Calu3 (cell line): Measurements from ENCODE around the gene FUT6. TPM values are rescaled to one million over a fixed set of nuclear protein-coding genes. Genes with fewer than 3 reads are reported as not detected.
"Not testable (repeated sequence)": the region's sequence is repeated elsewhere in the genome, so short reads cannot be mapped to it uniquely, and the experiment has no call there.

Experiments used
- BruUV-seq: library from RNA; stranded (reverse); fragments of 400-500 nt; replicated peaks from 2 replicates; lab custom pipeline; 2021; lab: Mats Ljungman, UMichigan
- CTCF ChIA-PET: fragments of 300-600 bp; sonication (Branson Sonifier 250); formaldehyde crosslinking; loops from one replicate; lab custom pipeline; 2022; ENCODE audit warnings: antibody characterized with exemption; lab: Charles Lee
- DNase-seq: peaks from one replicate; pipeline ENCODE4 v3.0.0; 2022
- H3K27ac Mint-ChIP-seq: one replicate; pipeline ENCODE4 v1.8.0; 2022; ENCODE audit warnings: mixed read lengths; ENCODE audit not compliant: unreplicated experiment
- H3K27me3 Mint-ChIP-seq: one replicate; pipeline ENCODE4 v1.8.0; 2022; ENCODE audit warnings: mixed read lengths; ENCODE audit not compliant: unreplicated experiment
- H3K36me3 Mint-ChIP-seq: one replicate; pipeline ENCODE4 v1.8.0; 2022; ENCODE audit warnings: mild to moderate bottlenecking, moderate library complexity, mixed read lengths; ENCODE audit not compliant: insufficient read depth, unreplicated experiment
- H3K4me1 Mint-ChIP-seq: one replicate; pipeline ENCODE4 v1.8.0; 2022; ENCODE audit warnings: mild to moderate bottlenecking, low read depth, mixed read lengths; ENCODE audit not compliant: unreplicated experiment
- H3K4me3 Mint-ChIP-seq: one replicate; pipeline ENCODE4 v1.8.0; 2022; ENCODE audit warnings: mild to moderate bottlenecking, low read depth, moderate library complexity, mixed read lengths; ENCODE audit not compliant: unreplicated experiment
- H3K9me3 Mint-ChIP-seq: one replicate; pipeline ENCODE4 v1.8.0; 2022; ENCODE audit warnings: low read depth, mixed read lengths; ENCODE audit not compliant: unreplicated experiment
- intact Hi-C: fragments of 100-400 bp; cut with micrococcal nuclease; formaldehyde crosslinking; loops from one replicate; pipeline ENCODE4 v1.10.0; 2022; ENCODE audit not compliant: unreplicated experiment
- total RNA-seq: library from RNA; stranded (reverse); gene quantifications from 2 replicates; pipeline ENCODE4 v1.2.3, GENCODE V29; 2022
- TF ChIP-seq, protein P1 (sequence below): fragments of 200-600 bp; IDR thresholded peaks from one replicate; pipeline ENCODE4 v1.8.0; 2022; ENCODE audit warnings: antibody characterized with exemption; ENCODE audit not compliant: unreplicated experiment

The FUT6 gene
- total RNA-seq, 1 experiment from 2014 or later = 1.8 TPM

DNA sequence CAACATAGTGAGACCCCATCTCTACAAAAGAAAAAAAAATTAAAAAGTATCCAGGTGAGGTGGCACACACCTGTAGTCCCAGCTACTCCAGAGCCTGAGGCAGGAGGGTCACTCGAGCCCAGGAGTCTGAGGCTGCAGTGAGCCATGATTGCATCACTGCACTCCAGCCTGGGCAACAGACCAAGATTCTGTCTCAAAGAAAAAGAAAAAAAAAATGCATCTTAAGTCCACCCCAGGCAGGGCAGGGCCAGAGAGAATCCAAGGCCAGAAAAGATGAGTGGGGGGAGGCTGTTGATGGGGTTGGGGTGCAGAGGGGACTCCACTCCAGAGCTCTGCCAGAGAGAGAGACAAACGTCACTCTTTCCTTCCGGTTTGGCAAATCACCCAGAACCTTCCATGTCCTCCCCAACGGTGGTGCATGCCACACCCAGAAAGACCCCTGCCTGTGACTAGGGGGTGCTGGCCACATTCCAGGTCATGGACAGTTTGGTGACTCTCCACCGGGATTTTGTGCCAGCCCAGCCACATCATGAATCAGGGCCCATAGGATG, 11.3 kb upstream of the FUT6 start:
- intact Hi-C loops = no loop called here

DNA sequence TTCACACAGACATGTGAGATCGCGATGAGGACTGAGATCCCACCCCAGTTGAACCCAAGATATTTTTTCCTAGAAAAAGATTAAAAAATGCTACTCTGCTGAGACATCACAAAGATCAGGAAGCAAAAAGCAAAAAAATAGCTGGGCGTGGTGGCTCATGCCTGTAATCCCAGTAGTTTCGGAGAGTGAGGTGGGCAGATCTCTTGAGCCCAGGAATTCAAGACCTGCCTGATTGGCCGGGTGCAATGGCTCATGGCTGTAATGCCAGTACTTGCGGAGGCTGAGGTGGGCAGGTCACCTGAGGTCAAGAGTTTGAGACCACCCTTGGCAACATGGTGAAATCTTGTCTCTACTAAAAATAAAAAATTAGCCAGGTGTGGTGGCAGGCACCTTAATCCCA, 10.7 kb upstream of the FUT6 start:
- TF ChIP-seq, protein P1, sequence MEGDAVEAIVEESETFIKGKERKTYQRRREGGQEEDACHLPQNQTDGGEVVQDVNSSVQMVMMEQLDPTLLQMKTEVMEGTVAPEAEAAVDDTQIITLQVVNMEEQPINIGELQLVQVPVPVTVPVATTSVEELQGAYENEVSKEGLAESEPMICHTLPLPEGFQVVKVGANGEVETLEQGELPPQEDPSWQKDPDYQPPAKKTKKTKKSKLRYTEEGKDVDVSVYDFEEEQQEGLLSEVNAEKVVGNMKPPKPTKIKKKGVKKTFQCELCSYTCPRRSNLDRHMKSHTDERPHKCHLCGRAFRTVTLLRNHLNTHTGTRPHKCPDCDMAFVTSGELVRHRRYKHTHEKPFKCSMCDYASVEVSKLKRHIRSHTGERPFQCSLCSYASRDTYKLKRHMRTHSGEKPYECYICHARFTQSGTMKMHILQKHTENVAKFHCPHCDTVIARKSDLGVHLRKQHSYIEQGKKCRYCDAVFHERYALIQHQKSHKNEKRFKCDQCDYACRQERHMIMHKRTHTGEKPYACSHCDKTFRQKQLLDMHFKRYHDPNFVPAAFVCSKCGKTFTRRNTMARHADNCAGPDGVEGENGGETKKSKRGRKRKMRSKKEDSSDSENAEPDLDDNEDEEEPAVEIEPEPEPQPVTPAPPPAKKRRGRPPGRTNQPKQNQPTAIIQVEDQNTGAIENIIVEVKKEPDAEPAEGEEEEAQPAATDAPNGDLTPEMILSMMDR = no peak
- DNase-seq = no peak
- Mint-ChIP-seq H3K4me3 (no peak overlapping the region), H3K9me3 (no peaks in the 10 kb centered on the region), H3K4me1 (peaks cover 18% of the 10 kb centered on the region), H3K36me3 (peaks cover 11% of the 10 kb centered on the region), H3K27me3 (peaks cover 12% of the 10 kb centered on the region), H3K27ac (no peak overlapping the region)
- CTCF ChIA-PET = interaction anchor here (0.6 to 1.2 kb wide), 2 partner anchors 47 to 113 kb away, joined by 4 read pairs; no protein-coding TSS in a partner anchor
- intact Hi-C loops = no loop called here
- TSS peak; percentile 75 for BruUV-seq

More for the DNA sequence above, 11.3 kb upstream of the FUT6 start:
- Mint-ChIP-seq H3K4me1 (peaks cover 18% of the 10 kb centered on the region), H3K27me3 (peaks cover 12% of the 10 kb centered on the region), H3K9me3 (no peaks in the 10 kb centered on the region), H3K36me3 (peaks cover 11% of the 10 kb centered on the region), H3K4me3 (no peak overlapping the region), H3K27ac (no peak overlapping the region)
- TF ChIP-seq, protein P1 = no peak
- no TSS peak for BruUV-seq
- DNase-seq = peak; percentile 47
- CTCF ChIA-PET = interaction anchor here (0.6 to 1.3 kb wide), 4 partner anchors 19 to 114 kb away, joined by 3 to 4 read pairs (median 4); no protein-coding TSS in a partner anchor

DNA sequence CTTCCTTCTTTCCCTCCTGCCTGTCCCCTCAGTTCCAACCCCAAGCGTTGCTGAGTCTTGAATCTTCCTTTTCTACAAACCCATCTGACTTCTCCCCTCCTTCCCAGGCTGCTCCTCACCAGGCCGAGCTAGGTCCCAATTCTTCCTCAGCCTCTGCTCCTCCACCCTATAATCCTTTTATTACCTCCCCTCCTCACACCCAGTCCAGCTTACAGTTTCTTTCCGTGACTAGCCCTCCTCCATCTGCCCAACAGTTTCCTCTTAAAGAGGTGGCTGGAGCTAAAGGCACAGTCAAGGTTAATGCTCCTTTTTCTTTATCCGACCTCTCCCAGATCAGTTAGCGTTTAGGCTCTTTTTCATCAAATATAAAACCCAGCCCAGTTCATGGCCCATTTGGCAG, 9.1 kb upstream of the FUT6 start:
- H3K4me3 Mint-ChIP-seq, H3K27ac Mint-ChIP-seq, CTCF ChIA-PET, intact Hi-C loops, DNase-seq, H3K9me3 Mint-ChIP-seq, BruUV-seq: not testable (repeated sequence)
- H3K36me3 Mint-ChIP-seq = peaks cover 11% of the 10 kb centered on the region
- H3K27me3 Mint-ChIP-seq = peaks cover 12% of the 10 kb centered on the region
- peaks cover 18% of the 10 kb centered on the region for H3K4me1 Mint-ChIP-seq

DNA sequence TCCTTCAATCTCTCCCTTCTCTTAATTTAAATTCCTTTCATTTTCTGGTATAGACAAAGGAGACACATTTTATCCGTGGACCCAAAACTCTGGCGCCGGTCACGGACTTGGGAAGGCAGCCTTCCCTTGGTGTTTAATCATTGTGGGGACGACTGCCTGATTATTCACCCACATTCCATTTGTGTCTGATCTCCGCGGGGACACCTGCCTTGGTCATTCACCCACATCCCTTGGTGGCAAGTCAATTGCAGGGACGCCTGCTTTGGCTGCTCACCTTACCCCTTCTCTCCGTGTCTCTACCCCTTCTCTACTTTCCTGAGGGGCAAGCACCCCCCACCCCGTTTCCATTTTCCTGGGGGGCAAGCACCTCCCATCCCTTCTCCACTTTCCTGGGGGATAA, 8.3 kb upstream of the FUT6 start:
- Mint-ChIP-seq H3K4me1 (peaks cover 18% of the 10 kb centered on the region), H3K36me3 (peaks cover 11% of the 10 kb centered on the region)
- H3K4me3 Mint-ChIP-seq, H3K27me3 Mint-ChIP-seq, intact Hi-C loops, BruUV-seq, H3K9me3 Mint-ChIP-seq, CTCF ChIA-PET, DNase-seq, H3K27ac Mint-ChIP-seq: not testable (repeated sequence)

DNA sequence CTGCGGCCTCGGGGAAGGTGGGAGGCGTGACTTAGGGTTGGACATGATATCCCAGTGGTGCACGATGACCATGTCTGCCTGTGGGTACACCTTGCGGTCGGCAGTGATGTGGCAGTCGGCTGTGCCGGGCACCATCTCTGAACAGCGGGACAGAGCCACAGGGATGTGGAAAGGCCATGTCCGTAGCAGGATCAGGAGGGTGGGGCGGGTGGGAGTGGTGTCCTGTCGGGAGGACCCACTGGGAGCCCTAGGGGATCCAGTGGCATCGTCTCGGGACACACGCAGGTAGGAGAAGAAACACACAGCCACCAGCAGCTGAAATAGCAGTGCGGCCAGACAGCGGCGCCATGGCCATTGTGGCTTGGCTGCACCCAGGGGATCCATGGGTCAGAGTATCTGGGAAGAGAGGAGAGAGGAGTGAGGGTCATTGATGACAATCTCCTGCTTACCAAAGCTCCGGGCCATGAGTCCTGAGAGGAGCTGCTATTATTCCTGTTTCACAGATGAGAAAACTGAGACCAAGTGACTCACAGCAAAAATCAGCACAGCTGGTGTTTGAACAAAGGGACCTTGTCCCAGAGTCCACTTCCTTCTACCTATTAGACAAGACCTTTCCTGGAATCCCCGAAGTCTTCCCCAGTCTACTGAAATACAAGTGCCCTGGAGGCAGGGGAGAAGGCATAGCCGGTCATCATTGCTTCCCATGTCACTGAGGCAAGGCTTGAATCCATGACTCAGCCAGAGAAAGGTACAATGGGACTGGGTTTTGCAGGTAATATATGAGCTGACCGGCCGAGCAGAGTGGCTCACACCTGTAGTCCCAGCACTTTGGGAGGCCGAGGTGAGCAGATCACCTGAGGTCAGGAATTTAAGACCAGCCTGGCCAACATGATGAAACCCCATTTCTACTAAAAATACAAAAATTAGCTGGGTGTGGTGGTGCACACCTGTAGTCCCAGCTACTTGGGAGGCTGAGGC, 5.2 kb upstream of the FUT6 start:
- BruUV-seq = no TSS peak
- Mint-ChIP-seq H3K27ac (no peak overlapping the region), H3K27me3 (no peaks in the 10 kb centered on the region), H3K36me3 (no peaks in the 10 kb centered on the region), H3K9me3 (no peaks in the 10 kb centered on the region), H3K4me3 (no peak overlapping the region), H3K4me1 (no peaks in the 10 kb centered on the region)
- DNase-seq = no peak
- intact Hi-C loops = no loop called here
- TF ChIP-seq, protein P1 = no peak
- CTCF ChIA-PET = no interaction called here
